Measurements from ENCODE around the gene SORBS2.

GRCh38 chr4:185740471-185740873, 71.5 kb downstream of the SORBS2 start:
- TF ChIP-seq, protein P1, sequence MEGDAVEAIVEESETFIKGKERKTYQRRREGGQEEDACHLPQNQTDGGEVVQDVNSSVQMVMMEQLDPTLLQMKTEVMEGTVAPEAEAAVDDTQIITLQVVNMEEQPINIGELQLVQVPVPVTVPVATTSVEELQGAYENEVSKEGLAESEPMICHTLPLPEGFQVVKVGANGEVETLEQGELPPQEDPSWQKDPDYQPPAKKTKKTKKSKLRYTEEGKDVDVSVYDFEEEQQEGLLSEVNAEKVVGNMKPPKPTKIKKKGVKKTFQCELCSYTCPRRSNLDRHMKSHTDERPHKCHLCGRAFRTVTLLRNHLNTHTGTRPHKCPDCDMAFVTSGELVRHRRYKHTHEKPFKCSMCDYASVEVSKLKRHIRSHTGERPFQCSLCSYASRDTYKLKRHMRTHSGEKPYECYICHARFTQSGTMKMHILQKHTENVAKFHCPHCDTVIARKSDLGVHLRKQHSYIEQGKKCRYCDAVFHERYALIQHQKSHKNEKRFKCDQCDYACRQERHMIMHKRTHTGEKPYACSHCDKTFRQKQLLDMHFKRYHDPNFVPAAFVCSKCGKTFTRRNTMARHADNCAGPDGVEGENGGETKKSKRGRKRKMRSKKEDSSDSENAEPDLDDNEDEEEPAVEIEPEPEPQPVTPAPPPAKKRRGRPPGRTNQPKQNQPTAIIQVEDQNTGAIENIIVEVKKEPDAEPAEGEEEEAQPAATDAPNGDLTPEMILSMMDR (IDR thresholded peaks at IDR 0.05; ENCODE audit: low read depth, low read length): no peak
- no peak for TF ChIP-seq EZH2phosphoT487 (IDR thresholded peaks at IDR 0.05; ENCODE audit: low read depth)
